Stimulated activated naive CD4-positive, alpha-beta T cell treated with Interleukin-2 at 50 U/mL for 16 hours (primary cell): ENCODE measurements around the gene CEP112.

ENCODE experiments used
- DNase-seq: peaks from one replicate; lab custom pipeline; 2025; lab: John Stamatoyannopoulos, UW

Gene CEP112

GRCh38 chr17:65926599-65926998 is 265.3 kb downstream of the CEP112 start:
- no peak for DNase-seq

GRCh38 chr17:65925606-65926307 is 266.2 kb downstream of the CEP112 start:
- DNase-seq, result no peak

GRCh38 chr17:65920996-65921395 is 270.9 kb downstream of the CEP112 start:
- no peak for DNase-seq

- no peak for DNase-seq
Observed at GRCh38 chr17:65918916-65919315, 273.0 kb downstream of the CEP112 start.

DNA sequence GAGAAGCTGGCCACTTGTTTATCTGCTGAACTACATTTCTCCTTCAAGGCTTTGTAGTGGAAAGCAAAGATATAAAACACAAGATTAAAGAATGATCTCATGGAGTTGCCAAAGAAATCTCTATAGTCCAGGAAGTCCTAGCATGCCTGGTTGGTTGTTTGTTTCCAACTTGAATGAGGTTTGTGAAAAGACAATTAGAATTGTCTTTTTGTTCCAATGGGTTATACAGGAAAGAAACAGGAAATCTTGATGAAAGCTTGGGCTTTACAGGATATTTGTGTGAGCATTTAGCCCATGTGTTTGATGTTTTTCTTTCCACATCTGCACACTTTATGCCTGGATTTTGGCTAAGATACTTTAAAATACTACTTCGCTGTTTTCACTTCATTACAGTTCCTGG is 273.4 kb downstream of the CEP112 start:
- DNase-seq, result no peak

- DNase-seq, result no peak
Observed at GRCh38 chr17:65917560-65917959, 274.4 kb downstream of the CEP112 start.

DNA sequence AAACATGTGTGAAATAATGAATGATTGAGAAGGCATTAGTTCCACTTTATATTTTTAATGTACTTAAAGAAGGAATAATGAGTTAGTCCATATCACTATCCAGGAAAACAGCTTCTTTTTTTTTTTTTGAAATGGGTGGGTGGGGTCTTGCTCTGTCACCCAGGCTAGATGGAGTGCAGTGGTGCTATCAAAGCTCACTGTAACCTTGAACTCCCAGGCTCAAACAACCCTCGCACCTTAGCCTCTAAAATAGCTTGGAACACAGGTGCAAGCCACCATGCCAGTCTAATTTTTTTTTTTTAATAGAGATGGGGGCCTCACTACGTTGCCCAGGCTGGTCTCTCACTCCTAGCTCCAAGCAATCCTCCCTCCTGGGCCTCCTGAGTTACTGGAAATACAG is 275.5 kb downstream of the CEP112 start:
- no peak for DNase-seq

- no peak for DNase-seq
Observed at GRCh38 chr17:65914784-65915342, 277.1 kb downstream of the CEP112 start.

DNA sequence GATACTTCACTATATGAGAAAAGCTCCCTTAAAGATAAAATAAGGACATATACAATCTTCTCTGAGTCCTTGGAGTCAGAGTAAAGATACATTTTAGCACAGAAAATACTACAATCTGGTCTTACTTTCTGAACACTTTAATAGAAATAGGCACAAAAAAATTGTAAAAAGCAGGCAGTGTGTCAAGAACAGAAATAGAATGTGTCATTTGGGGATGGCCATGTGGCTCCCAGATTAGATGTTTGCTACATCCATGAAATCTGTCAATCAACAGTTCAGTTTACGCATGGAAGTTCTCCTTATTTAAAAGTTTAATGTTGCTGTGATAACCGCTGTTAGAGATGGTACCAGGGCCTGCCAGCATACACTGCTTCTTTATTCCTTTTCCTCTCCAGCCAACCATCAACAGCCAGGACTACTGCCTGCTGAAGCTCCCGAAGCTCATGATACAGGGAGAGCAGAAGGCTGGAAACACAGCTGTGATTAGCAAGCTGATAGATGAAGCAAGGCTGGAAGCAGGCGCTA is 278.5 kb downstream of the CEP112 start:
- DNase-seq, result no peak

DNA sequence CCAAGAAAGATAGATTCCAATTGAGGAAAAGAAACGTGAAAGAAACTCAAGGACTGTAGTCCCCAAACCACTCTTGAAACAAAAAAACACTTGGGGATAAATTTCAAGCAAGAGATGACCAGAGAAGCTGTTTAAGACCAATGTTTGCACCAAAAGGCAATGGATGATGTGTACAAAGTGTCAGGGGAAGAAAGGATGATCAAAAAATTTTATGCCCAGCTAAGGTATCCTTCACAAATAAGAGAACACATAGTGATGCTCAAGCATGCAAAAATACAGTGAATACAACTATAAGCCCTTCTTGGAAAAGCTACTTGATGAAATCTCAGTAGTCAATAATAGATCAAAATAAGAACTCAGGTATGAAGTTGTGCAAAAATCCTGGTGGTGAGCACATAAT is 281.1 kb downstream of the CEP112 start:
- DNase-seq, result no peak

DNA sequence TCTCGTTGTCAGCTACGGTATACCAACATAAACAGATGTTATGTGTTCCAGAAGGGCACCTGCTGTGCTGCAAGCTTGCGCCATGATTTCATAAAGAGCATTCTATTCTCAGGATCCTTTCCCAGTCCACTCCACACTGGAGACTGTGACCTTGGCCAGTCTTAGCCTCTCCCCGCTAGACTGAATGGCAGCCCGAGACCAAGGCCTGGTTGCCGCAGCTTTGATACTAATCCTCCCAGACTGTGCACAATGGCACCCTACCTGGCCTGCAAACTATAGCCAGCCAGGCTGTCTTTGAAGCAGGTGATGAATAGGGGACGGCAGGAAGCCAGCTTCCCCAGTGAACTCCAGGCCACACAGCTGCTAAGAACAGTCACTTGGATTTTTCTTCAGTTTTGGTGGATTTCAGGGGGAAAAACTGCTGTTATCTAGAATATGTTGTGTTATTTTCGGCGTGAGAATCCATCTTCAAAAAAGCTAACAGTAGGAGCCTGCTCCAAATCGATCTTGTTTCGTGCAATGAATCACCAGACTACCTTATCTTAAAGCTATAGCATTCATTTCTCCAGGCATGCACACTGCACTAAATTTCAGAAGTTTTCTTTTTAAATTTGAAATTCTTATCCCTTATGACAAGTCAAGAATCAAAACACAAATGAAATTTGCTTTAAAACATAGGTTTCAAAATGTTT is 289.0 kb downstream of the CEP112 start:
- no peak for DNase-seq

DNA sequence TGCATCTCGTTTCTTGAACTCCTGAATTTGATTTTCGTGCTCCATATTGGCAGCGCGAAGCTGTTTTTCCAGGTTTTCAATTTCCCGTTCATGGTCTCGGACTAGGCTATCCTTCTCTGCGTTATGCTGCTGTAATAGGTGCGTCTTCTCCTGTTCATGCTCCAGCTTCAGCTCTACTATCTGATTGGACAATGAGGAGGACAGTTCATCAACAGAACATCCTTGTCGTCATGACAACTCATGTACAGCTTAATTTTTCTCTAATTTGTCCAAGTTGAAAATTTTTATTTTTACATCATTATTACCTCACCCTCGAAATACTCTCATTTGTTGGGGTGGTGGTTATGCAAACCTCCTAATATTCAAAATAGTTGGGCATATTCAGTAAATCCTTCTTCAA is 289.8 kb downstream of the CEP112 start:
- DNase-seq, result no peak

- no peak for DNase-seq
Observed at GRCh38 chr17:65901394-65901793, 290.5 kb downstream of the CEP112 start.

DNA sequence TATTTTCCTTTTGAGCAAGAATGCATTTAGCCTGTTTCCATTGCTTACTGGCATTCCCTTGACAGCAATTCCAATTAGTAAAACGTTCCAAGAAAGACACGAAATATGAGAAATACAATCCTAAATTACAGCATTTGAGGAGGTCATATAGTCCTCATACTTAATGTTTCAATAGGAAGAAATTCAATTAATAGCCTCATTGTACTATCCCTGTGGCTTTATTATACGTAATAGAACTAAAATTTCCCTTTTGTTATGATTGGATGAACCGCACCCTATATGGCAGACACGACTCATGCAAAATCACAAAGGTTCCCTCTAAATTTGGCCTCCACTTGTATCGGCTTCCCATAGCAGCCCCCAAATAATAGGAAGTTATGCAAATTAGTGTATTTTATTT is 291.7 kb downstream of the CEP112 start:
- DNase-seq, result no peak

DNA sequence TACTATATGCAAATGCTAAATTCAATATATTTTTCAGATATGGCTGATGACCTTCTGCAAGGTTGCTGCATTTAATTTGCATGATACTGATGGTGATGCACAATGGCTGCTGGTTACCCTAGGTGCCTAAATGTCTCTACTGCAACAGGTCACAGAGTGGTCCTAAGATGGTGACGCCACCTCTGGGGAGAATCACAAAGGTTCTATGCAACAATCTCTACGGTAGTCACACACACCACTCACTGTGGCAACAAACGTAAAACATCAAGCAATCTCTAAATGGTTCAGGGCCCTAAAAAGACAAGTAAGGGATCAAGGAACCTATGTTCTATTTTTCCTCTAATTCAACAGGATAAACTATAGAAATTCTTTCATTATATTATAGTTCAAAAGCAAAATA is 293.3 kb downstream of the CEP112 start:
- no peak for DNase-seq

DNA sequence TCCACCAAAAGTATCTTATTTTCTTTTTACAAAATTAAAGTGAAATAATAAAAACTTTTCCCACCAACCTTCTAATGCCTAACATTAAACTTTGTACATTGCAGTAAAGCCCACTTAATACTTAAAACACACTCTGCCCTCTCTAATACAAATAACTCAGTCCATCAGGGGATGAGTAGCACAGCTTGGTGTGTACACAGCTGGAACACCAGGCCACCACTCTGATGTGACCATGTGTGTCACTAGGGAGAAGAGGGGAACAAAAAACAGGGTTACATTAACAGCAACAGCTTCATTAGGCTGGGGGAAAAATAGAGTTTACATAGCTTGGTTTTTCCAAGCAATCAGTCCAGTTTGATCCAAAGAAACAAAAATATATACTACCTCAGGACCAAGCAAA is 295.0 kb downstream of the CEP112 start:
- no peak for DNase-seq

DNA sequence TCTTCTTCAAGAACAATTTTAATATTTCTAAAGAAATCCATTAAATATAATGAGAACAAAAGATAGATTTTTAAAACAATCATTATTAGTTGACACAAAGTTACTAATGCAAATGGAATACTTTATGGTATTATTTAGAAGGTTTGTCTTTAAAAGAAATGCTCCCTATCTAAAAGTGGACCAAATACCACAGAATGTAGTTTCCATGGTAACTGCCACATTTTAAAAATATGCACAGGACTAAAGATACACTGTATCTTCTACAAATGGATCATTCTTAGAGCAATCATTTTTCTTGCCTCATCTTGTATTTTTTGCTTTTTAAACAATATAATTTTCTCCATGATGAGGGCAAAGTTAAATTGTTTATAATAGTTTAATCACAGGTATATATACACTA is 296.0 kb downstream of the CEP112 start:
- DNase-seq, result no peak

- DNase-seq, result no peak
Observed at GRCh38 chr17:65893692-65894279, 298.1 kb downstream of the CEP112 start.

DNA sequence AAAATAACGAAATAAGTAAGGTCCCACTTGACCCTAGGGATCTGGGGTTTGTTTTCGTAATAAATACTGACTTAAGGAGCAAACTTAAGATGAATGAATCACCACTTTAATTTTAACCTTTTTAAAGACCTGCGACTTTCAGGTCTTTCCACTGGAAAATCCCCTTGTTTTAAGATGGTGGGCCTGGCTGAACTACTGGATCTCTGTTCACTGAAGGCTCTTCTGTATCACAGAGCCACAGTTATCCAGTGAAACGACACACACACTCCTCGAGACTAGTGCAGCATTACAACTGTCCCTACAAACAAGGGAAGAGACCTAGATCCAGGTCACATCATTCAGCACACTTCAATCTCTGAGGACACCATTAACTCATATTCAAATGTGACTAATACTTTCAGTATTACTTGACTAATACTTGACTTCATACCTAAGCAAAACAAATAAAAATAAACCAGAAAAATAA is 299.0 kb downstream of the CEP112 start:
- no peak for DNase-seq

- no peak for DNase-seq
Observed at GRCh38 chr17:65891231-65891735, 300.6 kb downstream of the CEP112 start.

GRCh38 chr17:65888649-65889048 is 303.3 kb downstream of the CEP112 start:
- no peak for DNase-seq
